Measurements from ENCODE around the gene C1orf74.

C1orf74 gene

GRCh38 chr1:209729436-209729835 lies 54.9 kb downstream of the C1orf74 start:
- no peak overlapping the region for H3K4me3 ChIP-seq (ENCODE audit: low read length)
- DNase-seq (ENCODE audit: low read depth), result no peak
- no peak for TF ChIP-seq CTCF (IDR thresholded peaks at IDR 0.05; ENCODE audit: insufficient read depth, low read depth, low read length, missing control alignments)

Data from epithelial cell of esophagus (primary cell).